SK-N-SH (cell line): ENCODE results near the gene CDC42SE1. TPM values are rescaled to one million over a fixed set of nuclear protein-coding genes. Genes with fewer than 3 reads are reported as not detected.

Experiments used
- CTCF ChIA-PET: fragments of 300-600, 350-600 bp; formaldehyde crosslinking; extraction: SDS; loops from one replicate; lab custom pipeline; 2021; lab: Yijun Ruan, JAX
- POLR2A ChIA-PET: fragments of 350-600 bp; sonication (Branson Sonifier 250); formaldehyde crosslinking; extraction: SDS; loops from one replicate; lab custom pipeline; 2020; ENCODE audit warnings: antibody characterized with exemption, inconsistent platforms; lab: Yijun Ruan, JAX
- DNase-seq: peaks from one replicate; pipeline ENCODE4 v3.0.0; 2012
- H2AFZ ChIP-seq: fragments of 200-600 bp; sonication (generic); 2 replicates; pipeline ENCODE4 v1.8.1; 2016; ENCODE audit warnings: antibody characterized with exemption, mild to moderate bottlenecking, low read depth
- H3F3A ChIP-seq: fragments of 200-600 bp; sonication (generic); replicated peaks from 2 replicates; pipeline ENCODE3; 2016; ENCODE audit warnings: antibody characterized with exemption, mild to moderate bottlenecking; ENCODE audit not compliant: insufficient read depth
- H3K27ac ChIP-seq, 2 experiments: fragments of 200-500 bp in 1 of 2; fragments of 200-600 bp in 1 of 2; sonication (Bioruptor generic) in 1 of 2; sonication (generic), shearing (Covaris generic) in 1 of 2; 2 replicates each; pipeline versions ENCODE4 v1.5.1 to v1.6.1; 2014 to 2016; ENCODE audit warnings: low read depth in 2 of 2, inconsistent platforms in 1 of 2, low read length in 1 of 2, mild to moderate bottlenecking in 1 of 2, mixed read lengths in 1 of 2
- H3K27me3 ChIP-seq: fragments of 200-600 bp; sonication (generic), shearing (Covaris generic); 2 replicates; pipeline ENCODE4 v1.6.1; 2016; ENCODE audit warnings: mixed run types; ENCODE audit not compliant: insufficient read depth
- H3K36me3 ChIP-seq, 2 experiments: fragments of 200-500 bp in 1 of 2; fragments of 200-600 bp in 1 of 2; sonication (Bioruptor generic) in 1 of 2; sonication (generic) in 1 of 2; replicated peaks in 1 of 2; 2 replicates each; pipeline versions ENCODE3 to v1.5.1; 2014 to 2016; ENCODE audit warnings: low read length in 1 of 2, mild to moderate bottlenecking in 1 of 2; ENCODE audit not compliant: insufficient read depth in 2 of 2, control insufficient read depth in 1 of 2
- H3K4me1 ChIP-seq, 2 experiments: fragments of 200-500 bp in 1 of 2; fragments of 200-600 bp in 1 of 2; sonication (Bioruptor generic) in 1 of 2; sonication (generic), shearing (Covaris generic) in 1 of 2; 2 replicates each; pipeline versions ENCODE4 v1.5.1 to v1.6.1; 2014 to 2016; ENCODE audit warnings: low read depth in 1 of 2, low read length in 1 of 2, mixed run types in 1 of 2; ENCODE audit not compliant: insufficient read depth in 2 of 2, control insufficient read depth in 1 of 2
- H3K4me2 ChIP-seq: fragments of 200-600 bp; sonication (generic), shearing (Covaris generic); 2 replicates; pipeline ENCODE4 v1.6.1; 2017; ENCODE audit warnings: mixed run types
- H3K4me3 ChIP-seq, 2 experiments: fragments of 200-500 bp in 1 of 2; fragments of 200-600 bp in 1 of 2; sonication (Bioruptor generic) in 1 of 2; sonication (generic), shearing (Covaris generic) in 1 of 2; 2 replicates each; pipeline versions ENCODE4 v1.5.1 to v1.8.1; 2014 to 2016; ENCODE audit warnings: low read depth in 2 of 2, inconsistent platforms in 1 of 2, low read length in 1 of 2, mild to moderate bottlenecking in 1 of 2, mixed read lengths in 1 of 2, moderate library complexity in 1 of 2
- H3K79me2 ChIP-seq: fragments of 200-600 bp; sonication (generic); 2 replicates; pipeline ENCODE4 v1.8.1; 2017; ENCODE audit warnings: mild to moderate bottlenecking; ENCODE audit not compliant: insufficient read depth
- H3K9ac ChIP-seq: fragments of 200-600 bp; sonication (generic); 2 replicates; pipeline ENCODE4 v1.6.1; 2017; ENCODE audit warnings: mixed run types
- H3K9me2 ChIP-seq: fragments of 200-600 bp; sonication (generic); 2 replicates; pipeline ENCODE4 v1.6.1; 2017; ENCODE audit warnings: mixed run types
- H3K9me3 ChIP-seq: fragments of 200-600 bp; sonication (generic); 2 replicates; pipeline ENCODE4 v1.6.1; 2017; ENCODE audit warnings: mixed run types, mild to moderate bottlenecking, moderate library complexity
- H4K20me1 ChIP-seq: fragments of 200-600 bp; sonication (generic); 2 replicates; pipeline ENCODE4 v1.6.1; 2017; ENCODE audit warnings: mild to moderate bottlenecking, mixed run types; ENCODE audit not compliant: insufficient read depth
- ELF1 ChIP-seq: IDR thresholded peaks from 2 replicates; pipeline ENCODE4 v1.4.0; 2012
- FOXJ3 ChIP-seq: sonication (generic); formaldehyde crosslinking; IDR thresholded peaks from 2 replicates; pipeline ENCODE4 v1.5.1; 2020; ENCODE audit warnings: mild to moderate bottlenecking, missing genetic modification reagents
- GATA2 ChIP-seq: sonication (generic); formaldehyde crosslinking; IDR thresholded peaks from 2 replicates; pipeline ENCODE4 v1.5.0; 2020; ENCODE audit warnings: mild to moderate bottlenecking, missing genetic modification reagents
- JUND ChIP-seq: IDR thresholded peaks from 2 replicates; pipeline ENCODE4 v1.4.0; 2012
- MEF2A ChIP-seq: IDR thresholded peaks from 2 replicates; pipeline ENCODE4 v1.4.0; 2012; ENCODE audit warnings: low read depth, borderline replicate concordance
- NFIC ChIP-seq: IDR thresholded peaks from 2 replicates; pipeline ENCODE4 v1.4.0; 2012; ENCODE audit warnings: borderline replicate concordance
- NRF1 ChIP-seq: IDR thresholded peaks from 2 replicates; pipeline ENCODE4 v1.6.1; 2012; ENCODE audit warnings: low read depth, mild to moderate bottlenecking, low read length
- RFX5 ChIP-seq: IDR thresholded peaks from 2 replicates; pipeline ENCODE4 v1.6.1; 2012; ENCODE audit warnings: mild to moderate bottlenecking, improper control_type of control experiment, low read length
- RXRA ChIP-seq: IDR thresholded peaks from 2 replicates; pipeline ENCODE4 v1.4.0; 2012; ENCODE audit warnings: low read depth, mild to moderate bottlenecking, borderline replicate concordance
- SMC3 ChIP-seq: IDR thresholded peaks from 2 replicates; pipeline ENCODE4 v1.6.1; 2012; ENCODE audit warnings: low read depth, low read length, improper control_type of control experiment
- TEAD4 ChIP-seq: IDR thresholded peaks from 2 replicates; pipeline ENCODE4 v1.4.0; 2012; ENCODE audit warnings: mild to moderate bottlenecking, borderline replicate concordance; ENCODE audit not compliant: insufficient read depth
- YY1 ChIP-seq: IDR thresholded peaks from 2 replicates; pipeline ENCODE4 v1.4.0; 2012; ENCODE audit warnings: low read depth, mild to moderate bottlenecking
- WGBS: methylation state at CpG from one replicate; pipeline ENCODE4 v1.1.6; 2017; ENCODE audit warnings: low lambda C conversion rate; 5-methylcytosine and 5-hydroxymethylcytosine counted together
- polyA plus RNA-seq, 3 experiments: library from polyadenylated mRNA; depleted of rRNA; stranded (reverse); fragments of >200 nt; gene quantifications; 2 replicates each; pipeline ENCODE4 v1.2.3, GENCODE V29; 2012
- TF ChIP-seq, protein P1 (sequence below): IDR thresholded peaks from 2 replicates; pipeline ENCODE4 v1.6.1; 2012; ENCODE audit warnings: mild to moderate bottlenecking, low read depth, low read length, moderate library complexity

Gene CDC42SE1
- polyA plus RNA-seq, 1 of the 3 experiments (the other 2 are of a cell fraction) = 47.8 TPM

DNA sequence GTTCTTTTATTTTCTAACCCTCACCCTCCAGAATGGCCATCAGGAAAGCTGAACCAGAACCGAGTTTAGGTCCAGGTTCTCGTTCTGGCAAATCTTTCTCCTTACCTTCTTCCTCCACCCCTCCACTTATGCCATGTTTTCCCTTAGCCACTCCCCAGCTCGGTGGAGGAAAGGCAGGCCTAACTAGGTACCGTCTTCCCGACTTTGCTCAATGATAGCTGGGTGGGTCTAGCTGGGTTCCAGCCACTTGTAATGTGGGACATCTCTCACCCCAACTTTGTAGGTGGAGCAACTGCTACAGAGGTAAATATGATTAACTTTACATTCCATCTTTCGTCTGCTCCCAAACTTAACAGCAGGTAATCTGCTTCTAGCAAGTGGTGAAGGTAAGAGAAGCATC is 22.4 kb downstream of the CDC42SE1 start:
- no peak for DNase-seq
- H3K4me2 ChIP-seq = no peak overlapping the region
- H3F3A ChIP-seq = no peaks in the 10 kb centered on the region
- H4K20me1 ChIP-seq = no peaks in the 10 kb centered on the region
- WGBS = 83% methylated on average over 6 of the region's 6 CpGs
- H3K9me3 ChIP-seq = no peaks in the 10 kb centered on the region
- no peak overlapping the region for H3K9ac ChIP-seq
- H3K4me3 ChIP-seq = no peak overlapping the region
- H3K36me3 ChIP-seq = peaks cover 5 to 20% of the 10 kb centered on the region in 2 experiments
- no peaks in the 10 kb centered on the region for H3K9me2 ChIP-seq
- TF ChIP-seq ELF1 (no peak), JUND (no peak), NFIC (no peak), SMC3 (no peak), YY1 (no peak), MEF2A (no peak), FOXJ3 (CRISPR knock-in tag) (no peak), TEAD4 (no peak), RFX5 (no peak), NRF1 (no peak), RXRA (no peak)
- no peak overlapping the region for H2AFZ ChIP-seq
- H3K27ac ChIP-seq = no peak overlapping the region
- H3K79me2 ChIP-seq = no peaks in the 10 kb centered on the region
- H3K4me1 ChIP-seq = no peaks in the 10 kb centered on the region
- H3K27me3 ChIP-seq = no peaks in the 10 kb centered on the region
- ChIA-PET POLR2A (no interaction called here), CTCF (interaction anchor here (0.9 to 2.1 kb wide), 3 partner anchors 11 to 118 kb away, joined by 4 to 10 read pairs (median 9); partner anchors contain the start of gene C1orf56)

DNA sequence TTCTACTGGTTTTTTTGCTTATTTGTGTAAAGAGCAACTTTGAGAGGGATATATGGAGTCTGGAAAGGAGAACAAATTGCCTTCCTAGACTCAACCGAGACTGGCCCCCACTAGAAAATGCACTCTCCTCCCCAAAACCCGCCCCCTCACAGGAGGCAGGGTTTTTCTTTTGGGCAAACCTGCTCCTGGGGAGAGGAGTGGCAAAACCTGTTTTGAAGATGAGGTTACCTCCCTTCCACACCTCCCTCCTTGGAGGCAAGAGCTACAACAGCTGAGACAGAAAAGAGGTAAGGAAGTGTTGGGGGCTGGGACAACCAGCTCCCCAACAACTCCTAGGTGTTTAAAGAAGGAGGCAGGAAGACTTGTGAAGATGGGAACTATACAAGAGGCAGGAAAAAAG is 23.1 kb downstream of the CDC42SE1 start, which contains the start of gene BNIPL:
BNIPL (plus strand) TSS at position 231 of the 400 bp plus-strand sequence; CDS start at position 371, 140 bp downstream.
- Histone ChIP-seq H2AFZ (no peak within 1 kb of the TSS), H3K36me3 (peaks cover 9 to 23% of the 10 kb centered on the region in 2 experiments), H3K4me1 (no peaks in the 10 kb centered on the region), H3K9me2 (no peaks in the 10 kb centered on the region), H3K27me3 (no peaks in the 10 kb centered on the region), H3K27ac (no peak within 1 kb of the TSS), H4K20me1 (no peaks in the 10 kb centered on the region), H3K9me3 (no peaks in the 10 kb centered on the region), H3F3A (no peaks in the 10 kb centered on the region), H3K4me3 (no peak within 1 kb of the TSS), H3K9ac (no peak within 1 kb of the TSS), H3K4me2 (no peak within 1 kb of the TSS), H3K79me2 (no peaks in the 10 kb centered on the region)
- ChIA-PET CTCF (interaction anchor here (2.1 kb wide), 2 partner anchors 11 kb away, joined by 9 to 10 read pairs; partner anchors contain the start of gene C1orf56), POLR2A (no interaction called here)
- 50% methylated on average over 2 of the region's 2 CpGs for WGBS
- no peak for TF ChIP-seq GATA2 (CRISPR knock-in tag)
- TF ChIP-seq, protein P1, sequence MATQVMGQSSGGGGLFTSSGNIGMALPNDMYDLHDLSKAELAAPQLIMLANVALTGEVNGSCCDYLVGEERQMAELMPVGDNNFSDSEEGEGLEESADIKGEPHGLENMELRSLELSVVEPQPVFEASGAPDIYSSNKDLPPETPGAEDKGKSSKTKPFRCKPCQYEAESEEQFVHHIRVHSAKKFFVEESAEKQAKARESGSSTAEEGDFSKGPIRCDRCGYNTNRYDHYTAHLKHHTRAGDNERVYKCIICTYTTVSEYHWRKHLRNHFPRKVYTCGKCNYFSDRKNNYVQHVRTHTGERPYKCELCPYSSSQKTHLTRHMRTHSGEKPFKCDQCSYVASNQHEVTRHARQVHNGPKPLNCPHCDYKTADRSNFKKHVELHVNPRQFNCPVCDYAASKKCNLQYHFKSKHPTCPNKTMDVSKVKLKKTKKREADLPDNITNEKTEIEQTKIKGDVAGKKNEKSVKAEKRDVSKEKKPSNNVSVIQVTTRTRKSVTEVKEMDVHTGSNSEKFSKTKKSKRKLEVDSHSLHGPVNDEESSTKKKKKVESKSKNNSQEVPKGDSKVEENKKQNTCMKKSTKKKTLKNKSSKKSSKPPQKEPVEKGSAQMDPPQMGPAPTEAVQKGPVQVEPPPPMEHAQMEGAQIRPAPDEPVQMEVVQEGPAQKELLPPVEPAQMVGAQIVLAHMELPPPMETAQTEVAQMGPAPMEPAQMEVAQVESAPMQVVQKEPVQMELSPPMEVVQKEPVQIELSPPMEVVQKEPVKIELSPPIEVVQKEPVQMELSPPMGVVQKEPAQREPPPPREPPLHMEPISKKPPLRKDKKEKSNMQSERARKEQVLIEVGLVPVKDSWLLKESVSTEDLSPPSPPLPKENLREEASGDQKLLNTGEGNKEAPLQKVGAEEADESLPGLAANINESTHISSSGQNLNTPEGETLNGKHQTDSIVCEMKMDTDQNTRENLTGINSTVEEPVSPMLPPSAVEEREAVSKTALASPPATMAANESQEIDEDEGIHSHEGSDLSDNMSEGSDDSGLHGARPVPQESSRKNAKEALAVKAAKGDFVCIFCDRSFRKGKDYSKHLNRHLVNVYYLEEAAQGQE = no peak
- DNase-seq = no peak
